TTC549 (cell line): ENCODE results near the gene ATXN7L1.

Experiments used
- FAIRE-seq: peaks from 2 replicates; lab custom pipeline; 2012; peaks lifted over from hg19 to GRCh38; lab: Jason Lieb, UNC

ATXN7L1 gene

DNA sequence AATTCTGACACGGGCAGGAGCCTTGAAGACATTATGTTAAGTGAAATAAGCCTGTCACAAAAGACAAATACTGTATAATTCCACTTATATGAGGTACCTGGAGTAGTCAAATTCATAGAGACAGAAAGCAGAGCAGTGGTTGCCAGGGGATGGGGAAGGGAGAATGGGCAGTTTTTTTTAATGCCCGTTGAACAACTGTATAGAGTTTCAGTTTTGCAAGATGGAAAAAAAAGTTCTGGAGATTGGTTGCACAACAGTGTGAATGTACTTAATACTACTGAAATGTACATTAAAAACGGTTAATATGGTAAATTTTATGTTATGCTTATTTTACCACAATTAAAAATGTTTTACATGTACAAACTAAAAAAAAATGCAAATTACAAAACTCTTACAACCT lies 231.5 kb downstream of the ATXN7L1 start:
- FAIRE-seq, result no peak

DNA sequence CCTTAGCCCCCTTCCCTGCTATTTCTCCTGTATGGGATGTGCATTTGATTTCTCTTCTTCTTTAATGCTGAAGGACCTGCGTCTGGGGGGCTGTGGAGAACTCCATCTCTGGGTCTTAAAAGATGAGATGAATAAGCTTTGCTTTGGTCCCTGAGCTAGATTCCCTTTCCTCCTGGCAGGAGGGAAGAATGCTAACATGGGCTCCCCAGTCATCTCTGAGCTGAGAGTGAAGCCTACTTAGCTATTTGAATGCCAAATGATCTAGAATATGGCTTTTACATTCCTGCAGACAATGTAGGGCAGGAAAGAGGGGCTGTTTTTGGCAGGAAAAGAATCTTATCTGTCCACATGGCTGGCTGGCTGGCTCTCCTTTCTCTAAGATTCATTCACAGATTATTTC lies 232.5 kb downstream of the ATXN7L1 start:
- FAIRE-seq, result no peak

DNA sequence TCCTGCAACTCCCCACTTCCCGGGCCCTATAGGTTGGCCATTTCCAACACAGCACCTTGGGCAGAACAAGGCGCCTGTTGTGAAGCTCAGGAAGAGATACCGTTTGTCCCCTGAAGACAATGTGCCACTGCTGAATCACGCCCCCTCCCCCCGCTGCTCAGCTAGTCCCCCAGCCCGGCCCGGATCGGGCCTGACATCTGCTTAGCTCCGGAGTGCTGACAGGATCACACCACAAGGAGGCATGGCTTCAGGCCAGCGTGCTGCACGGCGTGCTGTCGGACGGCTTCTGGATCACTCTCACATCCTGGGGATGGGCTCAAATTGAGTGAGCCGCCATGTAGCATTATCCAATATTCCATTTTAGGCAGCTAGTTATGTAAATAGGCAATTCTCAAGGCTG lies 233.0 kb downstream of the ATXN7L1 start:
- FAIRE-seq, result no peak

DNA sequence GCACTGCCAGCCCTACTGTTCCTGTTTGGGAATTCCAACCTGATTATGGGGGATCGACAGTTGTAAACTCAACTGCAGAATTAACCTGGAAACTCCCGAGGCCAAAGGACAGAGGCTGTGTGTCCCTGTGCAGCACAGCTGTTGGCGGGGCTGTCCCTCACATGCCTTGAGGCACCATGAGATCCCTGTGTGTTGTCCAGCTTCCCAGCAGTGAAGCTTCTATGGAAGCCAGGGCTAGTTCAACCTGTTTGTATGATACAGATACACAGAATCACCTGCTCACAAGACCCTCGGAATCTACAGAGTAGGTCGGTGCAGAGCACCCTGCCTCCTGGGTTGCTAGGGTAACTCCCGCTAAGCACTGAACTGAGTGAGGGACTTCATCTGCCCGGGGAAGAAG lies 234.1 kb downstream of the ATXN7L1 start:
- FAIRE-seq, result no peak

DNA sequence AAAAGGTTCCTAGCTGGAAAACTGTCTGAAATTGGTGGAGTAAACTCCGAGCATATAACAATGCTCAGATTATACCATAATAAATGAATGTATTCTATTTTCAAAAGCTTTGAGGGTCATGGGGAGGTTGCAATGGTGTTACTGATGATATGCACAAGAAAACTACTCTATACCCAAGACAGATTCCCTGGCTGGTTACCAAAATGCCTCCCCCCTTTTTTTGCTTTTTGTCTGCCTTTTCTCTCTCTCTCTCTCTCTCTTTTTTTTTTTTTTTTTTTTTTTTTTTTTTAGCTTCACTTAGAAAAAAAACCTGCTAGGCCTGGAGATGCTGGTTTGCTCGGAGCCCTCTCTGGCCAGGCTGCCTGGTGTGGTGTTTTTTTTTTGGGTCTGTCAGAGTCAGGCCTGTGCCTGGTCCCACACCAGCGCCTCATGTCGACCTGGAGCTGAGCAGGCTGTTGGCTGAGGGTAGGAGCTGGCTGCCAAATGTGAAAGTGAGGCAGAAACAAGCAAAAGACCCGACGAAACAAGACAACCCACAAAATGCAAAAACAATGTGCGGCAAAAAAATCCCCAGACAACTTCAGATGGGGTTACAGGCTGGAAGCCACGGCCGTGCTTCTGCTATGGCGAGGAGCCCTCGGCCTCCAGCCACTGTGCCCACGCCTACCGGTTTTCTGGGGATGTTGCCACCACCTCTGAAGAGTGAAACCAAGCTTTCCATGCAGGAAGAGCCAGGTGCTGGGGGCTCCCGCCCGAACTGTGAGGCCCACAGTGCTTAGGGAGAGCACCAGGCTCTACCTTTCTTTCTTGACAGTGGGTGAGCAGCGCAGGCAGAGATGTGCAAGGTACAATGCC lies 235.2 kb downstream of the ATXN7L1 start:
- no peak for FAIRE-seq

DNA sequence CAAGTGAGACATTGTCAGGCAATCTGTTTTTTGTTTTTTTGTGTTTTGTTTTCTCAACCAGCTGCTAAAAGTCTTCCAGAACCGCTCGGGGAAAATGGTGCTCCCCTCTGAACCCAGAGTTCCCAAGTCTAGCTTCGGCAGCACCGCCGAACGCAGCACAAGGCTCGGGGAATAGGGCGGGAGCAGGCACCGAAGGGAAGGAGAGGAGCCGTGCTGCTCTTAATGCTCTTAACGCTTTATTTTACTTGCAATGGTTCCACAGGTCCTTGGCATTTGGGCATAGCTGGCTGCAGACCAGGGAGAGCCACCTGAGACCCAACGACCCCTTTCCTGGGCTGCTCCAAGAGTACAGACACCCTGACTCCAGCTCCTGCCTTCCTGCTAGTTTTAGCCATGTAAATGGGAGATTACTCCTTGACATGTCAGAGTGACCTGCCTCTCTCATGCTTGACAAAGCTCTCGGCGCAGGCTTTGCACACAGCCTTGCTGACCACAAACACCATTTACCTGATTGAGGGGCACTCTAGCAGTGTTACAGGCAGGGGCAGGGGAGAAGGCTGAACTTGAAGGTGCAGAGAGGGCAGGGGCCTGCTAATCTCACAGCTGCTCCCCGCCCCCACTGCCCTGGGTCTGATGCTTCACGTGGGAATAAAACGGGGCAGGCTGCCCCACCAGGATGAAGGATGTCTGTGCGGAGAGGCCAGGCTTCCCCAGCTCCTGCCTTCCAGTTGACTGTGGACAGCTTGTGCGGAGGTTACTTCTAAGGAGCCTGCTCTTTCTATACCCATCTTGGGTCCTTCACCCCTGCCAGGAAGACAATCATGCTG lies 236.5 kb downstream of the ATXN7L1 start:
- FAIRE-seq, result no peak

DNA sequence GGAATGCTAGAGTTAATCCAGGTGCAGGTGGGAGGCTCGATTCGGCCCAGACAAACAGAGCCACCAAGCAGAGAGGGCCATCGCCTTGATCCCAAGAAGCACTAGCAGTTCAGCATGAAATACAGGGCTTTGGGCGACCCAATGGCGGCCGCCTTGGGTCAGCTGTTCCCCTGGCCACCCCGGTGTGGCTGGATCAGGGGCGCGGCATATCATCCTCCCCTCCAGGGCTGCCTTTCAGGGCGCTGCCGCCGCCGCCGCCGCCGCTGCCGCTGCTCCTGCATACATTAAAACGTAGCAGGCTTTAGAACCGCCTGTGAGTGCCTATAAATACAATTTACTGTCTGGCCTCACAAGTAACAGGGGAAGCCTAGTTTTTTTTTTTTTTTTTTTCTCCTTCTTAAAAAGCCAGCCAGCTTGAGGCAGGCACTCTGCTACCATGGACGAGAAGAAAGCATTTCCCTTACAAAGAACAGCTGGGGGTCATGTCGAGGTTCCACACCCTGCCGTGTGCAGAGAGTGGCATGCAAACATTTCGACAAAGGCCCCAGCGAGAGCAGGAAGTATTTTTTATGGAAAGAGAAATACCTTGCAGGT lies 237.4 kb downstream of the ATXN7L1 start:
- no peak for FAIRE-seq

DNA sequence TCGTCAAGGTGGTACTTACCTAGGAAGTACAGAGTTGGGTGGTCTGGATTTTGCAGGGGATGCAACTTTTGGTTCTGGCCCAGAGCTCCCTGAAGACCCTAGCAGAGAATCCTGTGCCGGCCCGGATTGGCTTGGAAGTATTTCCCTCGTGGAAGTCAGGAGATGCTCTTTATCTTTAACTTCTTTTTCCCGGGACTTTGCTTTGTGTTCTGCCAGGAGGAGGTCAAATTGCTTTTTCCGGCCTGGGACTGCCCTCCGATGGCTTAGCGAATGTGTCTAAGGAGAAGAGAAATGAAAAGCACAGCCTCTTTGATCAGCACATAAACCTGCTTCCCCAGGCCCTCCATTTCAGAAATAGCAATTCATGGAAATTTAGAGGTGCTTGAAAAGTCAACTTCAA lies 238.1 kb downstream of the ATXN7L1 start:
- FAIRE-seq, result no peak

DNA sequence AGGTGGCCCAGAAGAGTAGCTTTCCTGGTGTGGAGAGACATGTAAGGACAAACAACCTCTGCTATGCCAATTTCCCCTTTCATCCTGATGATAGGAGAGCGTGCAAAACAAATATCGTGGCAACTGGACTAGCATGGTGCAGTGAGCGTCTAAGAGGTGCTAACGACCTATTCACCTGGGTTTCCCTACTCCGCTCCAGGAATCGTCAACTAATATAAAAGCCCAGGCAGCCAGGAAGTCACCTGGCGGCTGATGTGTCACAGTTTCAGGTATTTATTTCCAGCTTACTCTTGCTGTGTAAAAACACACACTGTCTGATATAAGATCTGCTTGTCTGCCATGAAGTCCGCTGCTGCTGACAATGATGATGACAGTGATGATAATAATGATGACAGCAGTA lies 238.6 kb downstream of the ATXN7L1 start:
- FAIRE-seq, result no peak

DNA sequence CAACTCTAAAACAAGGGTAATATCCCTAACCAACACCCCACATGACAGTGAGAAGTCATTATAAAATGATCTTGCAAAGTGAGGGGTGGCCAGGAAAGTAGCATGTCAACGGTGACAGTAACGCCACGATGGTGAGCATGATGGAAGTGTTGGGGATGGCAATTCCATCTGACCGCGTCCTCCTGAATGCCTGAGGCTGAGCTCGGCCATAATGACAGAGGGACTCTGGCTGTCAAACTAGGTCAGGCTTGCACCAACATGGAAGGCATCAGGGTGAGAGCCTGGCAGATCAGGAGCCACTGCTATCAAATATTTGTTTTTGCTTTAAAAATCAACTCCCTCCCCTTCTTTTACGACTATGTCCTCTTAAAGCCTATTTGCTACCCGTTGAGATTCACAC lies 239.4 kb downstream of the ATXN7L1 start:
- FAIRE-seq, result no peak

DNA sequence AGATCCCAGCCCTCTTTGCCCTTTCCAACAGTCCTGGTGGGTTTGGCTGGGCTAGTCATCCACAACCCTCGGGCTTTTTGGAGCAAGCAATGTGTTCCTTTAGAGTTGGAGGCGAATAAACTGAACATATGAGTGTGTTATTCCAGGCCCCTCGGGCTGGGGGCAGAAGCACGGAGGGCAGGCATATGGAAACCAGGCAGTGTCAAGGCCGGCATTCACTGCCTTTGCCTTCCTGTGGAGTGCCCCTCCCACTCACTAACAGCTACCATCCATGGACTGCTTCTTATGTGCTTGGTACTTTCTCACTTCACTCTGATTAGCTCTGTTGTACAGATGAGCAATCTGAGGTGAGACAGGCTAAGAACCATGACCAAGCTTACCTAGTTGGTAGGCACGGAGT lies 241.2 kb downstream of the ATXN7L1 start:
- no peak for FAIRE-seq

DNA sequence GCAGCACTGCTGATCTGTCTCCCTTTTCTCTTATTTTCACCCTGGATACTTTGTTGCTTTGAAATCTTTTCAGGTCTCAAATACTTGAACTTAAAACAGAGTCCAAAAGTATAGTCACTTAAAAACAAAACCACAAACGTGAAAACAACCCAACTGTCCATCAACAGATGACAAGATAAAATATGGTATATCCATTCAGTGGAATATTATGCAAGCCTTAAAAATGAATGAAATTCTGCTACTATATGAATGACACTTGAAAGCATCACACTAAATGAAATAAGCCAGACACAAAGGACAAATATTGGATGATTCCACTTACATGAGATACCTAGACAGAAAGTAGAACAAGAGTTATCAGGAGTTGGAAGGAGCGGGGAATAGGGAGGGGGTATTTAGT lies 250.4 kb downstream of the ATXN7L1 start:
- FAIRE-seq, result no peak

DNA sequence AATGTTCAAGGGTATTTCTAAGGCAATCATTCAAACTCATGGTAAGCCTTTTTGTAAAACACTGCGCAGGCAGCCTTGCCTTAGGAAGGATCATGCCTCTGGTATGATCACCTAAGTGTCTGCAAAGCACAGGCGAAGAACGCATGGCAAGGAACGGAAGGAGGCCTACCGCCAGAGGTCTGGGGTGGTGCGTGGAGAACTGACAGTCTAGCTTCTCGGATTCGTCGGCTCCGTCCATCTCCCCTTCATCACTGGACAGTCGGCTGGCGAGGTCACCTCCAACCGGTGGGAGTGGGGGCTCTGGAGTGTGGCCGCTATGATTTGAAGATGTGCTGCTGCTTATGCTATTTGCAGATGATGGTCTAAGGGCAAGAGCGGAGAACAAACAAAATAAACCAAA lies 252.5 kb downstream of the ATXN7L1 start:
- no peak for FAIRE-seq

DNA sequence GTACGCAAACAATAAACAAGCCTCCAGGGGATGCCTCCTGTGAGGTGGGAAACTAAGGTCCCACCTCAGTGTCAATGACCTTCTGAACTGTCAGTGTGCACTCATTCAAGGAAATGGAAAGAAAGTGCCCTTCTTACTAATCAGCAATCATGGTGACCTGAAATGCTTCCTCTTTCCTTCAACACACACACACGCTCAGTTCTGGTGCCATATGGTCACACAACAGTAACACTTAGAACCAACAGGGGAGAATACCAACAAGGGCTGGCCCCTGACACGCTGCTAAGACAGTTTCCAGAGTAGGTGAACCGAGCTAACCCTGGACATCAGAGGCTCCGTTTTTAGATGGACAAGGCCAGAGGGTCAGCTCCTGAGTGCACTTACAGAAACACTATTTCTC lies 253.0 kb downstream of the ATXN7L1 start:
- no peak for FAIRE-seq

DNA sequence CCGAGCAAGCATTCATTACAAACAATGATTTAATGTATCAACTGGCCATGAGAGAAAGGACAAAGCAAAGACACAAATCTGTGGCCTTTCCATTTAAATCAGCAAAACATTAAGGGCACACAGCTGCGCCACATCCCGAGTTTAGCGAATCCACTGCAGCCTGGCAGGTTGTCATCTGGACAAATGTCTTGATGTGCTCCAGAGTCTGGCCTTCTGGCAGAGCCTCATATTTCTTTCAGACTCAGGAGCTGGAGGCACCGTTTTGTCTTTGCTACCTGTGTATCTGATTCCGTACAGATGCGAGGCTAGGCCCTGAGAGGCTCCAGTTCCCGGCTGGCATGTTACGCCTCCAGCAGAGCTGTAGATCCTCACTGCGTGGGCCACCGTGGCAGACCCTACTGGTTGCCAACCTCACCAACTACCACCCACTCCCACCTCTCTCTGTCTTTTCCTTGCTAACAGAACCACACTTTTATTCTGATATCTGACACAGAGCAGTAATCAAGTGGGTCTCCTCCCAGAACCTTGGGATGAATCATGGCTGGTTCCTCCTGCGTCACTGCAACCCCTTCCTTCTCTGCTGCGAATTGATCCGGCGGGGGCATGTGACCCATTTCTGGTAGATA lies 254.2 kb downstream of the ATXN7L1 start:
- no peak for FAIRE-seq

DNA sequence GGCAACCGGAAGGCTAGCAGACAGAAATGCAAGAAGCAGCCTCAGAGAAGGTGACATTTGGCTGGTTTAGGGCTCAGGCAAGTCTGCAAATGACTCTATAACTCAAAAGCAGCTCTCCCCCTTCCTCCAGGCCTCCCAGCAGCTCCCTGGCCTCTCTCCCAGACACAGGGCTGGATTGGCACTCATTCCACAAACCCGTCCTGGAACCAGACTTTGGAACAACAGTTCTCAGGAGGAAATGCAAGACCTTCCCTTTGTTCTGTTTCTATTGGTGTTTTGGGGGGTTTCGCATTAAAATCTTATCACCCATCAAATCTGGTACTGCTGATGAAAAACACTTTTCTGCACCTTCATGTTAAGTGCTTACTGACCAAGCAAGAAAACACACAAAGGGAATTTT lies 254.8 kb downstream of the ATXN7L1 start:
- FAIRE-seq, result no peak

DNA sequence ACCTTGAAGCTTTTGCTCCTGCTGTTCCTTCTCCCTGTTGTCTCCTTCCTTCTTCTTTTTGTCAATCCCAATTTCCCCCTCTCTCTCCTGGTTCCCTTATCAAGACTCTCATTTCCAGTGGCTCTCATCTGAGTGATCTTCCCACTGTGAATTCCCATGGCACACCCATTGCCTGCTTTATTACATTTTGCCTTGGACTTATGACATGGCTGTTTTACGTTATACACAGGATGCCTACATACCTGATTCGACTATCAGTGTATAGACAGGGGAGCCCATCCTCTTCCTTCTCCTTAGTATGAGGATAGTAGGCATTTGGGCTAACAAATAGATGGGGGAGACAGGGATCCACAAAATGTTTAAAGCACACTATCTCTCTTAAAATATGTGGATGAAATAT lies 255.2 kb downstream of the ATXN7L1 start:
- FAIRE-seq, result no peak

DNA sequence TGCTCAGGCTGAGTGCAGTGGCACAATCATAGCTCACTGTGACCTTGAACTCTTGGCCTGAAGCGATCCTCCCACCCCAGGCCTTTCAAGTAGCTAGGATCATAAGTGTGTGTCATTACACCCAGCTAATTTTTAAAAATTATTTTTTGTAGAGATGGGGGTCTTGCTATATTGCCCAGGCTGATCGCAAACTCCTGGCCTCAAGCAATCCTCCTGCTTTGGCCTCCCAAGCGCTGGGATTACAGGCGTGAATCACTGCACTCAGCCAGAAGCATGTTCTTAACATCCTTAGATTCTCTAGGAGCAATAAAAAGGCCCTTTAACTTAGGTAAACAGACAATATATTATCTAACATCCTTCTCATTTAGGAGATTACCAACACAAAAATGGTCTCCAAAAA lies 256.8 kb downstream of the ATXN7L1 start:
- FAIRE-seq, result no peak

DNA sequence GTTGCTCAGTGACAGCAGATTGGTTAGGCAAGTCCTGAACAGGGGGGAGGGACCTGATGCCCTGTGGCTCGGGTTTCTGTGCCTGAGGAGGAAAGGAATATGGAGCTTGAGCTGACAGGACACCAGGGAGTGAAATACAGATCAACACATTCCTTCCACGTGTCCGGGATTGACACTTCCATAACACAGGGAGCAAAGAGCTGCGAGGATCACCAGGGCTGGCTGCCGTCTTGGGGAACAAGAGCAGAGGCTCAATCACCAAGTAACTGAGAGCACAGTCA lies 258.4 kb downstream of the ATXN7L1 start:
- FAIRE-seq, result no peak

DNA sequence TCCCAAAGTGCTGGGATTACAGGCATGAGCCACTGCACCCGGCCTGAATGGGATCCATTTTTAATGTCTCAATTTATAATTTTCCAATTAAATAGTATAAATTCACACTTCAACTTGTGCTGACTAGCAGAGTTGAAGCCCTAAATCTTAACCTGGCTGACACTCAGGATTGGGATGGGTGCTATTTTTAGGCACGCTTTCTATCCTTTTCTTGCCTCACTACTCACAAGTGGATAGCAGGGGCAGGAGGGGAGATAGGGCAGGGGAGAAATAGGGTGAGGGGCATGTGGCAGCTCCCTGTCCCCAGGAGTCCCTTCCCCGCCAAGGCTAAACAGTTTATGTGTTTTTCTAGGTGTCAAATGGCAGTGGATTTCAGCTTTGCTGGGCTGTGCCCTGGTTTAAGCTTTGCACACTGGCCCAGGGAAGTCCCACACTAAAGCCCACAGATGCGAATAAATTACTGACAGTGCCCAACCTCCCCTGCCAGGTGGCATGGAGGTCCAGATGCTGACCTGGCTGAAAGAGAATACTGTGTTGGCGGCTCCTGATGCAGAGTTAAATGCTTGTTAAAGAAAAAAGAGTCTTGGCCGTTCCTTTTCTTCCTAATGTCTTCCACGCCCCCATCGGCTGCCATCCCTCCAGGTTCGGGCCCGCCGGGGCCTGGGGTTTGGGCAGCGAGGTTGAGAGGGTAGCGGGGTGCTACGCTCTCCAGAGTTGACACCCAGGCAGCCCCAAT lies 259.0 kb downstream of the ATXN7L1 start:
- no peak for FAIRE-seq

DNA sequence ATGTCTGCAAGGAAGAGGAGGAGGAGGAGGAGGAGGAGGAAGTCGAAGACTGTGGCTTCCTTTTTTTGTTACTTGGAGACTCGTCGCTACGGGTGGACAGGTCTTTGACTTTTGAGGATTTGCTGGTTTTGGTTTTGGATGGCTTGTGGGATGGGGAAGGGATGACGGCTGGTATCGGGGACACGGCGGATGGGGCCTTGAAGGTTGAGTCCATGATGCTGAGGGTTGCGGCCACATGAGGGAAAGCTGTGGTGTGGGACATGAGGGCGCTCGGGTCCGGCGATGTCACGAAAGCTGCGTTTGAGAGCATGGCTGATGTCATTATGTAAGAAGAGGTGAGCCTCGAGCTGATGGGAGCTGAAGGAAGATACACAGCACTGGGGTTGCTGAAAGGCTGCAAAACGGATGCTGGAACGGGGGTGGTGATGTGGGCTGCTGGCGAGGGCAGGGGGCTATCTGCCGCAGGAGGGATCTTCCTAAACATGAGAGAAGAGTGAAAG lies 262.0 kb downstream of the ATXN7L1 start:
- no peak for FAIRE-seq
